Activated naive CD8-positive, alpha-beta T cell treated with anti-CD3 and anti-CD28 coated beads for 36 hours (primary cell): ENCODE data around the gene DPF3. TPM values are rescaled to one million over a fixed set of nuclear protein-coding genes. Genes with fewer than 3 reads are reported as not detected.

Experiments
- DNase-seq: peaks from one replicate; pipeline ENCODE4 v3.0.0; 2021
- H3K27ac Mint-ChIP-seq: one replicate; pipeline ENCODE4 v1.8.0; 2022; ENCODE audit warnings: mild to moderate bottlenecking, moderate library complexity, mixed read lengths
- H3K27me3 Mint-ChIP-seq: one replicate; pipeline ENCODE4 v1.8.0; 2022; ENCODE audit warnings: mild to moderate bottlenecking, mixed read lengths
- H3K36me3 Mint-ChIP-seq: one replicate; pipeline ENCODE4 v1.8.0; 2021; ENCODE audit warnings: mild to moderate bottlenecking, mixed read lengths
- H3K4me1 Mint-ChIP-seq: one replicate; pipeline ENCODE4 v1.8.0; 2021; ENCODE audit warnings: mixed read lengths
- H3K4me3 Mint-ChIP-seq: one replicate; pipeline ENCODE4 v1.8.0; 2022; ENCODE audit warnings: mild to moderate bottlenecking, moderate library complexity, mixed read lengths
- H3K9me3 Mint-ChIP-seq: one replicate; pipeline ENCODE4 v1.8.0; 2022; ENCODE audit warnings: mixed read lengths
- total RNA-seq, 2 experiments: library from RNA; stranded (reverse); gene quantifications; one replicate each; pipeline ENCODE4 v1.2.3, GENCODE V29; 2021

The DPF3 gene
- total RNA-seq, 2 experiments from 2014 or later, result 1.1 to 1.3 TPM

DNA sequence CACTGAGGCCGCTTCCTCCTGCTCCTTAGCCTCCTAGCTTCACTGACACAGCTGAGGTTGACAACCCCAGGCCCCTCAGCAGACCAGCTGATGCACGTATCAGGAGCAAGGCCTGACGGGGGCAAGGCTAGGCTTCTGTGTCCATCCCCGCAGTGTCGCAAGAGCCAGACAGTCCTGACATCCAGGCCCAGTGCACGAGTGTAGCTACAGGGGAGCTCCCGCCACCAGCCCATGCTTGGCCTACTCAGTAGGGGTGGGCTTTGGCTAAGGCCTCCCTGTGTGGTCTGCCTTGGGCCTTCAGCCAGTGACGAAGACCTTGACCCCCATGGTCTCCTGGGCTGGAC lies 179.1 kb downstream of the DPF3 start:
- H3K4me1 Mint-ChIP-seq, result peaks cover 30% of the 10 kb centered on the region
- H3K36me3 Mint-ChIP-seq, result peaks cover 2% of the 10 kb centered on the region
- no peaks in the 10 kb centered on the region for H3K27me3 Mint-ChIP-seq
- H3K9me3 Mint-ChIP-seq, result no peaks in the 10 kb centered on the region
- DNase-seq, result no peak
- H3K27ac Mint-ChIP-seq, result no peak overlapping the region
- H3K4me3 Mint-ChIP-seq, result no peak overlapping the region

DNA sequence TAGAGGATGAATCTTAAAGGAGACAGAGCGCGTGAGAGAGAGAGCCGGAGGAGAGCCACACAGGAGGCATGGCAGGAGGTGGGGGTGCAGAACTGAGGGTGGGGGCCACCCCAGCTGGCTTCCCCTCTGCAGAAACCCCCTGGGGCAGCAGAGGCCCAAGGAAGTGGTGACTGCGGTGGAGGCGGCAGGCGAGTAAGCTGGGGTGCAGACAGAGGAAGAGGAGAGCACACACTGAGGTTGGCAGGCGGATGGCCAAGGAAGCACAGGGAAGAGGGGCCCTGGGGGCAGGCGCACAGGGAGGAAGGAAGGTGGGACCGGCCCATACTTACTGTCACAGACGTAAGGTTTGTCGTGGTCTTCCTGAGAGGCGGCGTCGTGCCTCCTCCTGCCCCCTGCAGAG lies 179.8 kb downstream of the DPF3 start:
- H3K4me3 Mint-ChIP-seq, result peak overlapping the region; percentile 43
- DNase-seq, result peak; percentile 65
- H3K27me3 Mint-ChIP-seq, result no peaks in the 10 kb centered on the region
- no peaks in the 10 kb centered on the region for H3K9me3 Mint-ChIP-seq
- H3K27ac Mint-ChIP-seq, result peak overlapping the region; percentile 21
- H3K4me1 Mint-ChIP-seq, result peaks cover 31% of the 10 kb centered on the region
- peaks cover 2% of the 10 kb centered on the region for H3K36me3 Mint-ChIP-seq

DNA sequence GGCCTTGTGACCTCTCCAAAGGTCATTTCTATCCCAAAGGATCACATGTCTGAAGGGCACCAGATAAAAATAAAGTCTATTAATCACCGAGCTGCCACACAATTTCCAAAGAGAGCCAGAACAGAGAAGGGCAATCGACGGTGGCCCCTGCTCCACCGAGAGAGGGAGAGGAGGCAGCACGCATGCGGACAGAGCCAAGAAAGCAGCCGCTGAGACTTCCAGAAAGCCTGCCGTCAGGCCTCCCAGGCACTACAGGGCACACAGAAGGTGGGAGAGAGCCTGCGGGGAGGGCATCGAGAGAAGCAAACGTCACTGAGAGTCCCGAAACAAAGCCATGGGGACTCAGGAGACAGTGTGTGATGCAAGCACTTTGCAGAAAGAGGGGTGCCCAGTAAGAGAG lies 182.0 kb downstream of the DPF3 start:
- Mint-ChIP-seq H3K27ac (no peak overlapping the region), H3K9me3 (no peaks in the 10 kb centered on the region), H3K4me3 (no peak overlapping the region), H3K27me3 (no peaks in the 10 kb centered on the region), H3K4me1 (peaks cover 31% of the 10 kb centered on the region), H3K36me3 (peaks cover 2% of the 10 kb centered on the region)
- no peak for DNase-seq

DNA sequence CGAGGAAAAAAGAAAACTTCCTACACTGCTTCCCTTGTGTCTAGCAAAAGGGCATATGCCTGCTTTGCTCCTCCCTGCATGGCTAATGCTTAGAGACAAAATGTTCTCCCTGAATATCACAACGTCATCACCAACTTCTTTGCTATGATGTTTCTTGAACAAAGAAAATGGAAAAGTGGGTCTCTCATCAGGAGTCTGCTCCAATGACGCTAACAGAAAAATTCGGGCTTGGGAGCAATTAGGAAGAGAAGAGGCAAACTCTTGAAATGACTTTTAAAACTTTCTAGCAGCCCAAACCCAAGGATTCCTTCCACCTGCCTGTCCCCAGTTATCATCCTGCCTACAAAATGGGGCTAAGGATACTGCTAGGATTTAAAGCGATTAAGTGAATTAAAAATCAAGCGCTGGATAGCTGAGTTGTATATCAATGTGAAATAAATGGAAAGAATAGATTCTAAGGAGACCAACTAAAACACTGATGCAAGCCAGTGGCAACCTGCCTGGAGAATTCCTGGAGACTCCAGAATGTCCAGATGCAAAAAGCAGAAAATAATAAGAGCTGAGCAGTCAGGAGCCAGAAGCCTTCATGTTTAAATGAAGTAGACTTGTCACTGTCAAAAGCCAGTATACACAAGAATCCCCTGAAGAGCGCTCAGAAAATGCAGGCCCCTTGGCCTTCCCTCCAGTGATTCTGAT lies 183.8 kb downstream of the DPF3 start:
- Mint-ChIP-seq H3K27me3 (no peaks in the 10 kb centered on the region), H3K9me3 (no peaks in the 10 kb centered on the region), H3K27ac (no peak overlapping the region), H3K4me1 (peaks cover 27% of the 10 kb centered on the region), H3K36me3 (no peaks in the 10 kb centered on the region), H3K4me3 (no peak overlapping the region)
- DNase-seq, result no peak

DNA sequence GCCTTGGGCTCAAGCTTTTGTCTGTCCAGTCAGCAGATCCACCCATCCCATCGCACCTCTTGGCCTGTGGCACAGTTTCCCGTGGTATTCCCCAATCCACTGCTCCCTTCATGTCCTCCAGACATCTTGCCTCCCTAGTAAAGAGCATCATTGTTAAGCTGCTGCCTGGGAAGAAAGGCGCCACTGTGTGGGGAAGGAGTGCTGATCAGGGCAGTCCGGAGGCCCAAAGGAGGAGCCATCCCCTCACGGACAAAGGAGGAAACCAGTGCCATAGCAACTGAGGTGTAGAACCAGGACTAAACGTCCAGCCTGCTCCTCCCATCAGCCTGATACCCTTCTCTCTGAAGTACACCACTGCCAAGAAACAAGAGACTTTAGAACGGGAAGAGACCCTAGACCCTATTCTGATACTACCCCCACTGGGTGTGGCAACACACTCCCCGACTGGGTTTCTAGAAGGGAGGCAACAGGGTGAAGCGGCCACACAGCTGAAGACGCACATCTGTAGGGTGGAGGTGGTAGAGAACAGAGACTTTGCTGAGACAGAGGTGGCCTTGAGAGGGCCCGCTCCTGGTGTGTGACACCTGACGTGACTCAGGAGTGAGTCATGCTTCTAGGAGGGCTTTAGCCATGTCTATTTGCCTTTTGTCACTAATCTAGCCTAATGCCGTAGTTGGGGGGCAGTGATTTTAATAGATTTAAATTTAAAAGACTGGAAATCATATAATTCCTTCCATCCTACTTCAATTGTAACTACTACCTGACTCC lies 185.0 kb downstream of the DPF3 start:
- no peak overlapping the region for H3K4me3 Mint-ChIP-seq
- peaks cover 15% of the 10 kb centered on the region for H3K4me1 Mint-ChIP-seq
- H3K9me3 Mint-ChIP-seq, result no peaks in the 10 kb centered on the region
- no peaks in the 10 kb centered on the region for H3K36me3 Mint-ChIP-seq
- DNase-seq, result no peak
- no peak overlapping the region for H3K27ac Mint-ChIP-seq
- H3K27me3 Mint-ChIP-seq, result no peaks in the 10 kb centered on the region

DNA sequence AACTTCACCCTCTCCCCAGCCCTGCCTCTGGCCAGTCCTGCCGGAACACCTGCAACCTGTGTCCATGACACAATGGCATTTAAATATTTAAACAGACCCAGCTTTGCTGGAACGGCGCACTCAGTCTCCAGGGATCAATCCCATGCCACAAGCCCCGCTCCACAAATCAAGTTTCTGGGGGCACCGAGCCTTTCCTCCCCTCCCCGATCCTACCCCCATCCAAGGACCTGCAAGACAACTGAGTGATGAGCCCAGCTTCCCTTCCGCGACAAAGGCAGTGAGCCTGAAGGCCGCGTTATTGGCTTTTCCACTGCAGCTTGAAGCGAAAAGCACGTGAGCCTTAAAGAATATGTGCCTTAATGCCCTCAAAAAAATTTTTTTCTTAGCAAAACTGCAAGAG lies 185.7 kb downstream of the DPF3 start:
- H3K4me3 Mint-ChIP-seq, result no peak overlapping the region
- H3K27me3 Mint-ChIP-seq, result no peaks in the 10 kb centered on the region
- no peaks in the 10 kb centered on the region for H3K9me3 Mint-ChIP-seq
- no peaks in the 10 kb centered on the region for H3K36me3 Mint-ChIP-seq
- no peak overlapping the region for H3K27ac Mint-ChIP-seq
- peaks cover 10% of the 10 kb centered on the region for H3K4me1 Mint-ChIP-seq
- no peak for DNase-seq

DNA sequence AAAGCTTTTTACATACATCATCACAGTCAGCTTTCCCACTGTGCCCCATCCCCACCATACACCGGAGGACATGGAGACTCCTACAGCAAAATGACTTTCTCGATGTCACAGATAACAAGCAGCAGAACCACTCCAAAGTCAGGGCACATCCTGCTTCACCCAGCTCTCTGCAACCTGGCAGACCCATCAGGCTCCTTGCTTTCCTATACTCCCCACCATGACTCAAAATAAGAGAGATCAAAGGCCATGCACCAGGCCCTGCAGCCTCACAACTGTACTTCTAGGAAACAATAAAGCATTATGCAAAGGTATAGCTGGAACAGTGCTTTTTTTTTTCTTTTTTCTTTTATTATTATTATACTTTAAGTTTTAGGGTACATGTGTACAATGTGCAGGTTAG lies 187.4 kb downstream of the DPF3 start:
- Mint-ChIP-seq H3K36me3 (no peaks in the 10 kb centered on the region), H3K27me3 (no peaks in the 10 kb centered on the region), H3K27ac (no peak overlapping the region), H3K4me1 (peaks cover 10% of the 10 kb centered on the region), H3K4me3 (no peak overlapping the region), H3K9me3 (no peaks in the 10 kb centered on the region)
- DNase-seq, result peak; percentile 9

DNA sequence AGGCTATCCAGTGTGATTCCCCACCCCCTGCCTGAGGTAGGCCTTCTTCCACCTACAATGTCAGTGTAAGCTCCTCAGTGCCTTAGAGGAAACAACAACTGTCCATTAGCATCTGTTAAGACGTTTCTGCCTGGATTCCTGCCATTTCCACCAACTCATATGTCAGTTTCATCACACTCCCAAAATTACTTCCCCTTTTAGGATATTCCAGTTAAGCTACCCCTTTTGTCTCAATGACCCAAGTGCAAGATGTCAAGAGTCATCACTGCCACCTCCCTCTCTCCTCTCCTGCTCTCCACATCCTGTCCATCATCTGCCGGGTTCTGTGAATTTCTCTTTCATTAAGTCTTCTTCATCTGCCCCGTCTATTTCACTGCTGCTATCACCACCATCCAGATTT lies 189.4 kb downstream of the DPF3 start:
- DNase-seq, result no peak
- H3K9me3 Mint-ChIP-seq, result no peaks in the 10 kb centered on the region
- H3K4me3 Mint-ChIP-seq, result no peak overlapping the region
- no peaks in the 10 kb centered on the region for H3K36me3 Mint-ChIP-seq
- no peak overlapping the region for H3K27ac Mint-ChIP-seq
- no peaks in the 10 kb centered on the region for H3K27me3 Mint-ChIP-seq
- H3K4me1 Mint-ChIP-seq, result peaks cover 10% of the 10 kb centered on the region

DNA sequence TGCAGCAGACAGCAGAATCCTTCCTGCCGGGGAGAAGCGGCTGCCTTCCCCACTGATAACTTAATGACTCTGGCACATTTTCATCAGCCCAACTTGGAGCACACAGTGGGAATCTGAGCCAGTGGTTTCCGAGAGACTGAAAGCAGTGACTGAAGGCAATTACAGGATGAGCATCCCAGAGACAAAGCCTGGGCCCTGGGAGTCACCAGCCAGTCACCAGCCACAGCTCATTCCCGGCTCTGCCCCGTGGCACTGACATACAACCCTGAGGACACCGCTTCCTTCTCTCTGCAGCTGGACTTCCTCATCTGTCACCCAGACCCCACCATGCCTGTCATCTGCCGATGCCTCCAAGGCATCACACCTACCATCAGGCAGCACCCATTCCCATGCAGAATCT lies 192.3 kb downstream of the DPF3 start:
- no peak for DNase-seq
- Mint-ChIP-seq H3K4me3 (no peak overlapping the region), H3K4me1 (peaks cover 5% of the 10 kb centered on the region), H3K27ac (no peak overlapping the region), H3K9me3 (no peaks in the 10 kb centered on the region), H3K27me3 (no peaks in the 10 kb centered on the region), H3K36me3 (no peaks in the 10 kb centered on the region)

DNA sequence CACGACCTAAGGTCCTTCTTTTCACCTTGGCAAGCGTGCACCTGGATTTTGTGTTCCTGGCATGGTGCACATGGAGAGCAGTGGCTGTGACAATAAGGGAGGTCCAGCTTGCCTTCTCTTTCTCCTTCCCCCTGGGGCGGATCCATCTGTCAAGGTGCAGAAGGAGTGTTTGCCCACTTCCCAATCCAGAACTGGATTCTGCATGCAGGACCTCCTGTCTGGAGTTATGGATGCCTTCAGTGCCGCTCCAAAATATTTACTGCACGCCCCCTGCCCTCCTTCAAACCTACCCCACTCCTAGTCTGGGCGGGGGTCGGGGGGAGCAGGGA lies 192.7 kb downstream of the DPF3 start:
- no peak for DNase-seq
- Mint-ChIP-seq H3K27ac (no peak overlapping the region), H3K4me3 (no peak overlapping the region), H3K4me1 (peaks cover 2% of the 10 kb centered on the region), H3K36me3 (no peaks in the 10 kb centered on the region), H3K9me3 (no peaks in the 10 kb centered on the region), H3K27me3 (no peaks in the 10 kb centered on the region)

DNA sequence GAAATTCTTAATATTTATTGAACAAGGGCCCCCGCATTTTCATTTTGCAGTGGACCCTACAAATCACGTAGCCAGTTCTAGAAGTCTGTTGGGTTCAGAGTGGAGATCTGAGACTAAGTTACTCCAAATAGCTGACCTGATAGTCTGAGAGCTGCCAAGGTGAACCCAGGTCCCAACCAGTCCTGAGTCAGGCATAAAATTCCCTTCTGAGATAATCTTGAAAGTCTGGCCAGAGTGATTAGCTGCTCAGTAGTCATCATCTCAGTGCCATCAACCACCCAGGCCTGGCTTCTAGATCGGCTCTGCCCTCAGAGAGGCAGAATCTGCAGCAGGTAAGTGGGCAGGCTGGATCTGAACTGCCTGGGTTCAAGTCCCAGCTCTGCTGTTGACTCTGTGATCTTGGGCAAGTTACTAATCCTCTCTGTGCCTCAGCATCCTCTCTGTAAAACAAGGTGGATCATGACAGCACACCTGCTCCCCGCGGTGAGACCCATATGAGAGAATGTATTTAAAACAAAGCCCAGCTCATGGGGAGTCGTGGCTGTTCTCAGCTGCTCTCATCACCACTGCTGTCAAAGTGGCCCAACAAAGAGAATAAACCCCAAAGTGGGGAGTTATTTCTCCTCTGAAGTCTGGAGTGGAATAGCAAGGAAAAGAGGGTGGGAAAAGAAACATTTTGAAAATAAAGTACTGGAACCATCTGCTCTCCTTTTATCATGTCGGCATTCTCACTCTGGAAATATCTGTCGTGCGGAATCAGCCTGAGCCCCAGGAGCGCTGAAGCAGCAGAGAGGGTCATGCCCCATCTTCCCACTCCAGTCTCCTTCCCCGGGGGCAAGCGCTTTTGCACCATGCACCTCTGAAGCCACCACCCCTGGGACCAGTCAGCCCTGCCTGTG lies 193.3 kb downstream of the DPF3 start:
- Mint-ChIP-seq H3K4me3 (no peak overlapping the region), H3K27ac (no peak overlapping the region), H3K27me3 (no peaks in the 10 kb centered on the region), H3K9me3 (no peaks in the 10 kb centered on the region), H3K36me3 (no peaks in the 10 kb centered on the region), H3K4me1 (no peaks in the 10 kb centered on the region)
- no peak for DNase-seq

DNA sequence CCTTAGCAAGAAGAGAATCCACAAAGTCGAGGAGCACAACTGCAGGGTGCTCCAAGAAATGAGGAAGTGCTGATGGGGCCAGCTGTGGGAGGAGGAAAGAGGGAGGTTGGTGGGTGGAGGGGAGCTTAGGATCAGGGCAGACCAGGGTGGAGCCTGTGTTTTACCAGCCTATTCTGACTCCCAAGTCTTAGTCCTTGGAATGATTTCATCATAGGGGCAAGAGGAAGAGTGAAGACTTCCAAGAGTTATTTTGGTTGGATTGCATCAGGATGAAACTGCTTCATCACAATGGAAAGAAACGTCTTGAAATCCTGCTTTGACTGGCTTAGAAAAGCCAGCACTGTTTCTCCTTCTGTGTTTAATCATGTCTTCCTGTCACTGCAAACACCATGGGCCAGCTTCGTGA lies 194.0 kb downstream of the DPF3 start:
- no peak overlapping the region for H3K4me3 Mint-ChIP-seq
- no peak overlapping the region for H3K27ac Mint-ChIP-seq
- DNase-seq, result no peak
- H3K9me3 Mint-ChIP-seq, result no peaks in the 10 kb centered on the region
- H3K4me1 Mint-ChIP-seq, result no peaks in the 10 kb centered on the region
- H3K27me3 Mint-ChIP-seq, result no peaks in the 10 kb centered on the region
- no peaks in the 10 kb centered on the region for H3K36me3 Mint-ChIP-seq

DNA sequence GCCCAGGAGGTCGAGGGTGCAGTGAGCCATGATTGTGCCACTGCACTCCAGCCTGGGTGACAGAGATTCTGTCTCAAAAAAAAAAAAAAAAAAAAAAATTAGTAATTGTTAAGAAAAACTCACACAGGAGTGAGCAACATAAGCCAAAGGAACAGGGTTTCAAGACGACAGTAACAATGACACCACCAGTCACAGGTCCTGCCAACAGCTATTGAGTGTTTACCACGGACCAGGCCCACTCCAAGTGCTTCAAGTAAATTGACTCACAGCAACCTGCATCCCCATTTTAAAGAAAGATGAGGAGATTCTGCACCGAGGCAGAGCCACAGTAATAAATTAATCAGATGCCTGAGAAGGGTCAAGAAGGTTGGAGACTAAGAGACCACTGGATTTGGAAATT lies 194.5 kb downstream of the DPF3 start:
- Mint-ChIP-seq H3K4me1 (no peaks in the 10 kb centered on the region), H3K27me3 (no peaks in the 10 kb centered on the region), H3K27ac (no peak overlapping the region), H3K4me3 (no peak overlapping the region), H3K9me3 (no peaks in the 10 kb centered on the region), H3K36me3 (no peaks in the 10 kb centered on the region)
- DNase-seq, result no peak

DNA sequence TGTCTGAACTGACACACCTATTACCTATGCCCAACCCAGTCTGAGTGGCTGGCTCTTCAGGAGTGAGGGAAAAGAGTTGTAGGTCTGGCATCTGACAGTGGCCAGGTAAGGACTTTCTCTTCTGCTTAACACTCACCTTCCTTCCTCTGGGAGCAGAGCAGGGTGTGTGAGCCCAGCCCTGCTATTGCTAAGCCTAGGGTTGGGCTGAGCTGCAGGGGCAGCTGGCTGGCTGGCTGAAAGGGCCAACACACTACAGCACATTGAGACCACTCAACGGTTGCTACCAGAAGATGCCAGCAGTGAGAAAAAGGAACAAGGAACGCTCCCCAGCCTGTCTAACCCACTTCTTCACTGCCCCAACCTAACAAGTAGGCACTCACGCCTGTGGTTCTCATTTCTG lies 201.2 kb downstream of the DPF3 start:
- no peak for DNase-seq
- Mint-ChIP-seq H3K27me3 (no peaks in the 10 kb centered on the region), H3K4me3 (no peak overlapping the region), H3K27ac (no peak overlapping the region), H3K4me1 (no peaks in the 10 kb centered on the region), H3K9me3 (no peaks in the 10 kb centered on the region), H3K36me3 (peaks cover 4% of the 10 kb centered on the region)

DNA sequence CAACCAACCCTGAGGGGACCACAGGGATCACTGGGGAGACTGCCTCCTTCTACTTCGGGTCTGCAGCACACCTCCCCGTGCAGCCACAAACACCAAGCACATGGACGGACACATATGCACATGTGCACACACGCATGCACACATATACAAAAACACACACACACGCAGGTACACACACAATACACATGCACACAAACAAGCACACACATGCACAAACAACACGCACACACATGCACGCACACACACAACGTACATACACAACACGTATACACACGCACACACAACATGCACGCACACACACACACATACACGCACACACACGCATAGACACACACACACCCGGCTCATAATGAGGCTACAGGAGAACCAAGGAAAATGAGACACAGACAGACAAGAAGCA lies 203.6 kb downstream of the DPF3 start:
- DNase-seq, result no peak
- H3K36me3 Mint-ChIP-seq, result peaks cover 4% of the 10 kb centered on the region
- no peaks in the 10 kb centered on the region for H3K27me3 Mint-ChIP-seq
- H3K4me1 Mint-ChIP-seq, result peaks cover 3% of the 10 kb centered on the region
- H3K9me3 Mint-ChIP-seq, result no peaks in the 10 kb centered on the region
- H3K4me3 Mint-ChIP-seq, result no peak overlapping the region
- H3K27ac Mint-ChIP-seq, result no peak overlapping the region
